Measurements from ENCODE around the gene CD2BP2.

The CD2BP2 gene

GRCh38 chr16:30361180-30361579 is 6.1 kb upstream of the CD2BP2 start:
- DNase-seq (ENCODE audit: low read depth in 1 of 2, low spot score in 1 of 2) = no peak
- Histone ChIP-seq H3K4me3 (replicated peaks; ENCODE audit: insufficient read depth, low read length) (no peak overlapping the region), H3K27ac (replicated peaks) (no peak overlapping the region), H3K27me3 (ENCODE audit: insufficient read depth, poor library complexity, severe bottlenecking) (no peaks in the 10 kb centered on the region)
- TF ChIP-seq POLR2AphosphoS5 (IDR thresholded peaks at IDR 0.05; ENCODE audit: low read depth) (no peak), REST (IDR thresholded peaks at IDR 0.05; ENCODE audit: insufficient replicate concordance, low read depth) (no peak), GABPA (IDR thresholded peaks at IDR 0.05; ENCODE audit: low read depth) (no peak), CTCF (IDR thresholded peaks at IDR 0.05; ENCODE audit: insufficient read depth, low read length) (no peak), SPI1 (IDR thresholded peaks at IDR 0.05; ENCODE audit: borderline replicate concordance, low read depth) (no peak)

- TF ChIP-seq REST (IDR thresholded peaks at IDR 0.05; ENCODE audit: insufficient replicate concordance, low read depth) (no peak), CTCF (IDR thresholded peaks at IDR 0.05; ENCODE audit: insufficient read depth, low read length) (no peak), SPI1 (IDR thresholded peaks at IDR 0.05; ENCODE audit: borderline replicate concordance, low read depth) (no peak), POLR2AphosphoS5 (IDR thresholded peaks at IDR 0.05; ENCODE audit: low read depth) (no peak), GABPA (IDR thresholded peaks at IDR 0.05; ENCODE audit: low read depth) (no peak)
- H3K27ac ChIP-seq (replicated peaks) = no peak overlapping the region
Measured at GRCh38 chr16:30359871-30360170, 4.7 kb upstream of the CD2BP2 start.

GRCh38 chr16:30358990-30359870 is 4.1 kb upstream of the CD2BP2 start:
- no peaks in the 10 kb centered on the region for H3K27me3 ChIP-seq (ENCODE audit: insufficient read depth, poor library complexity, severe bottlenecking)
- H3K27ac ChIP-seq (replicated peaks) = no peak overlapping the region
- H3K4me3 ChIP-seq (replicated peaks; ENCODE audit: insufficient read depth, low read length) = no peak overlapping the region
- TF ChIP-seq SPI1 (IDR thresholded peaks at IDR 0.05; ENCODE audit: borderline replicate concordance, low read depth) (no peak), GABPA (IDR thresholded peaks at IDR 0.05; ENCODE audit: low read depth) (no peak), CTCF (IDR thresholded peaks at IDR 0.05; ENCODE audit: insufficient read depth, low read length) (no peak), POLR2AphosphoS5 (IDR thresholded peaks at IDR 0.05; ENCODE audit: low read depth) (no peak), REST (IDR thresholded peaks at IDR 0.05; ENCODE audit: insufficient replicate concordance, low read depth) (no peak)
- no peak for DNase-seq (ENCODE audit: low read depth in 1 of 2, low spot score in 1 of 2)

More at GRCh38 chr16:30359871-30360170, 4.7 kb upstream of the CD2BP2 start:
- no peaks in the 10 kb centered on the region for H3K27me3 ChIP-seq (ENCODE audit: insufficient read depth, poor library complexity, severe bottlenecking)
- DNase-seq (ENCODE audit: low read depth in 1 of 2, low spot score in 1 of 2) = no peak
- H3K4me3 ChIP-seq (replicated peaks; ENCODE audit: insufficient read depth, low read length) = no peak overlapping the region

All from HL-60 (cell line).